ENCODE results near the gene FIBP.
A peak's percentile ranks its signal among the peaks of the same experiment; 100 is the strongest.

The FIBP gene

GRCh38 chr11:65888163-65888814, at the start of gene FIBP:
FIBP (minus strand) TSS chr11:65888471; CDS start chr11:65888418, 53 bp downstream.
- DNase-seq = peak; percentile 95

DNA sequence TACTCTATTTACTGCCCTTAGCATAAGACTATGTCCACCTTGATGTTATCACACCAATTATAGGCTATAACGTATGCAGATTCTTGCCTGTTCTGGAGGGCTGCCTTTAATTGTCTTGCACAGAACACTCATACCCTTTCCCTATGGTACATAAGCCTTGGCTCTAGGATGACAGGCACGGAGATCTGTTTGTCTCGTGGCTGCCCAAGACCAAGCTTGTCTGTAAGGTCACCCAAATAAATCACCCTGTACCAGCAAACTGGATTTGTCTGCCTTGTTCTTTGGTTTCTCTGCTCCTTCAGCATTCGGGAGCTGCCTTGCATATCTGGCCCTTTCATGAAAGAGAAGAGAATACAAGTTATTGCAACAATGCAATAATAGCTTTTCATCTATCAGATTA, 49.5 kb upstream of the FIBP start:
- DNase-seq = no peak

DNA sequence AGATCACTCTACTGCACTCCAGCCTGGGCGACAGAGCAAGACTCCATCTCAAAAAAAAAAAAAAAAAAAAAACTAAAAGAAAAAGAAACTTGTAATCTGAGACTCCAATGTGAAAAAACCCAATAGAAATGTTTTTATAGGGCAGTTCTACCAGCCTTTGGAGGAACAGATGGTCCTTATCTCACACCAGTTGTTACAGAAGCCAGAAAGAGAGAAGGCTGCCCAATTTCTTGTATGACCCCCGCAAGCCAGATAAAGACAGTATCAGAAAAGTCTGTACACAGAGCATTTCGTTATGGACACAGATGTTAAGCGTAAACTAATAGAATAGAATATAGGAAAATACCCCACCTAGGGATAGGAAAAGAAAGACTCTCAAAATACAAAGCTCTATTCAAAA, 45.7 kb upstream of the FIBP start:
- no peak for DNase-seq

GRCh38 chr11:65932558-65932919, 44.3 kb upstream of the FIBP start:
- no peak for DNase-seq

DNA sequence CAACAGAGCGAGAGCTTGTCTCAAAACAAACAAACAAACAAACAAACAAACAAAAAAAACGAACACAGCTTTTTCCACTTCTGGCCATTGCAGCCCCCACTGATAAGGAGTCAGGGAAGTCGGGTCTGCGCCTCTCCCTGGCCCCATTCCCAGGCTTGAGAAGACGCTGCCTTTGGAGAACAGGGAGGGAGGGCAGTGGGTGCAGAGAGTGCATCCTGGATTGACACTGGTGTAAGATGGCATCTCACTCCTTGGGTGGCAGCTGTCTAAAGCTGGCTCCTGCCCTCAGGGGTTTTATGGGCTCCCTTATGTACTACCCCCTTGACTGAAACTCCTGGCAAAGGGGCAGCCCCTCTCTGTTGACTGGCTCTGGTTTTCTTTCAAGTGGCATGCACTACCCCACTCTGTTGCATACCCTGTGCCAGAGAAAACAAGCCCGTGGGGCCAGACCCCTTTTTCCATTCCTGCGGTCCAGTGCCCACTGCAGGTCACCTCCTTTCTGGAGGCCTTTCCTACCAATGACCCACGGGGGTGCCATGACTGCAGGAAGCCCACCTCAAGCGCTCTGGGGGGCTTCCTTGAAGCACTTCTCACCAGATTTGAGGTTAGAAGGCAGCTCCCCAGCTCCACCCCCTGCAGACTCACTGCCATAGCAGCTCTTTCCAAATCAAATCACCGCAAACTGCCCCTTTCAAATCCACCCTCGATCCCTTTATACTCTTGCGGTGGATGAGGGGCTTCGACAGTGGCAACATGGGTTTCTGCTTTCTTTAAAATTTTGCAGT, 43.7 kb upstream of the FIBP start:
- DNase-seq = no peak

GRCh38 chr11:65928667-65929066, 40.4 kb upstream of the FIBP start:
- DNase-seq = no peak

DNA sequence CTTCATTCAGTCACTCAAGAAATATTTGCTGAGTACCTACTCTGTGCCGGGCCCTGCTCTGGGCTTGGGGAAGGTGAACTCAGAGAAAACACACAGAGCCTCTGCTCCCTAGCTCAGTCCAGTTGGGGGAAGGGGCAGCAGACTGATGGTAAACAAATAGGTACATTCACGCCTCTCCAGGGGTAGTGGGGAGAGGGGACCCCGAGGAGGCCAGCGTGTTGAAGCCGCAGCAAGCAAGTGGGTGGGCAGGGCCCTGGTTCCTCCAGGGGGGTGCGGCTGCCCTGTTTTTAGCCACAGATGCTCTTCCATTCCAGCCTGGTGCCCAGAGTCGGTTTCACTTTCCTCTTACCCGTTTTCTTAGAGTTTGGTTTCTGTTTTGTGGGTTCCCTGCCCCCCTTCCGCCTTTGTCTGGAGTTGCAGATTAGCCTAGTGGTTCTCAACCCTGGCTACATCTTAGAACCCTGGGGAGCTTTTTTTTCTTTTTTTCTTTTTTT, 39.7 kb upstream of the FIBP start:
- peak; percentile 72 for DNase-seq

GRCh38 chr11:65925397-65925796, 37.1 kb upstream of the FIBP start:
- no peak for DNase-seq

- no peak for DNase-seq
Measured at GRCh38 chr11:65922565-65922964, 34.3 kb upstream of the FIBP start.

DNA sequence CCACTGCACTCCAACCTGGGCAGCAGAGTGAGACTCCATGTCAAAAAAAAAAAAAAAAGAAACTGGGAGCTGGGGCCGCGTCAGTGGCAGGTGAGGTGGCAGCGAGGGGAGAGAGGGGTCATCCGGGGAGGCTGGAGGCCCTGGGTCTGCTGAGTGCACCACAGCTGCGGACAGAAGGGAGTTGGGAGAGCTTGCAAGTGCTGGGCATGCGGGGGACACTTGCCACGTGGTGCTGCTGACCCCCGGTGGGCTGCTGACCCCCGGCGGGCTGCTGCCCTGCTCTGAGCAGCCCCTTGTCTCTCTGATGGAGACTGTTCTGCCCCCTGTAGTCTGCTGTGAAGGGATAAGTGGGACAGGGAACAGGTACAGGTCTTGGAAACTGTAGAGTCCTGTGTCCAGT, 33.6 kb upstream of the FIBP start:
- no peak for DNase-seq

DNA sequence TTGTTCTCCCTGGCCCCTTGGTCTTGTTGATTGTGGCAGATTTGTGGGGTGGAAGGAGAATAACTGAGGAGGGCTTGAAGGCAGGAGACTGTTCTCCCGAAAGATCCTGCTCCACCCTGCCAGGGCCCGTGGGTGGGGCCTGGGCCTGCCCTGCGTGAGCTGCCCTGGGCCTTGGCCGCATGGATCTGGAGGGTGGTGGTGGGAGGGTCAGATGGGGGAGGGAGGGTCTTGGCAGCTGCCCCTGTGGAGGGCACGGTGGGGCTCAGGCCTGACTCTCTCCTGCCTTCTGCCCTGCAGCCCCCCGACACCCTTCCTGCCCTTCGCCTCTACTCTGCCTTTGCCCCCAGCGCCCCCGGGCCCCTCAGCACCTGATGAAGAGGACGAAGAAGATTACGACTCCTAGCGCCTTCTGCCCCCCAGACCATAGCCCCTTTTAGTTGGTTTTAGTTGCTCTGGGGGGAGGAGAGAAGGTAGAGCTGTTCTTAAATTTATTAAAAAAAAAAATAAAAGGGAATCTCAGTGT, 32.8 kb upstream of the FIBP start:
- DNase-seq = no peak

GRCh38 chr11:65920372-65920802, 32.1 kb upstream of the FIBP start:
- no peak for DNase-seq

DNA sequence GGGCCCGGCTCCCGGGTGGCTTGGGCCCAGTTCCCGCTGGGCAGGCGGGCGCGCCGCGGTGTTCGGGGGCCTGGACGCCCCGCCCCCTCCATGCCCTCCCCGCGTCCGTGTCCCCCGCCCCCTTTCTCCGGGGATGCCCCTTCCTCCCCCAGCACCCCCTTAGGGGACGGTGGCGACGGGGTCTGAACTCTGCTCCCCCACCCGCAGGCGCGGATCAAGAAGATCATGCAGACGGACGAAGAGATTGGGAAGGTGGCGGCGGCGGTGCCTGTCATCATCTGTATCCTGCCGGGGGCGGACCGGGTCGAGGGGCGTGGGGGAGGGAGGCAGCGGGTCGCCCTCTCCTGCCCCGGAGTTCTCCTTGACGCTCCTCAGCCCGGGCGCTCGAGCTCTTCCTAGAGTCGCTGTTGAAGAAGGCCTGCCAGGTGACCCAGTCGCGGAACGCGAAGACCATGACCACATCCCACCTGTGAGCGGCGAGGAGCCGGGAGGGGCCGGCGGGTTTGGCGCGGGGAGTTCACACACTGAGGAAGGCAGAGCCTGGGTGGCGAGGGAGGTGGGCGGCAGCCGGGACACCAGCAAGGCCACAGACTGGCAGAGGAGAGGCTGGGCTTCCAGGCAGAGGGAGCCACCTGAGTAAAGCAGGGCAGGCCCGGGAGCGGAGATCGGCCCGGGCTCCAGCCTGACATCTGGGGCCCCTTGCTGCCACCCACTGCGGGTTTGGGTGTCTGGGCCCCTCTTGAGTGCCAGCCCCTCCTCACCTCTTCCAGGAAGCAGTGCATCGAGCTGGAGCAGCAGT, 31.5 kb upstream of the FIBP start:
- peak; percentile 48 for DNase-seq

GRCh38 chr11:65919141-65919572, 30.9 kb upstream of the FIBP start, which contains the start of gene DRAP1:
DRAP1 (plus strand) TSS chr11:65919426; CDS start chr11:65919502, 76 bp downstream.
- peak; percentile 99 for DNase-seq

GRCh38 chr11:65918211-65919140, 30.2 kb upstream of the FIBP start, which contains the start of gene C11orf68:
C11orf68 (minus strand) TSS chr11:65919062; CDS start chr11:65919031, 31 bp downstream.
- no peak for DNase-seq

GRCh38 chr11:65917434-65918210, 29.4 kb upstream of the FIBP start:
- DNase-seq = no peak

DNA sequence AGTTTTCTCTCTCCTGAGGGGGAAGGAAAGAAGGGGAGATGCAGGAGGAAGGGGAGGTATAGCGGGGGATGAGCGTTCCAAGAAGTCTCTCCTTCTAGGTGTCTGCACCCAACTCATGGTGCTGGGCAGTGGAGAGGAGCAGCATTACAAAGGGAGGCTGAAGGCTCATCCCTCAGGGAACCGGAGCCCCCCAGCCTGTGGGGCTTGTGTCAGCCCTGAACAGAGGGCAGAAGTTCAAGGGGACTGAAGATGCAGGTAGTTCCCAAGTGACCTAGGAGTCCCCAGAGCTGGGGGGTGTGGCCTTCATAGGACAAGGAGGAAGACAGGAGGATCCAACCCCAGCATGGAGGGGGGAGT, 28.8 kb upstream of the FIBP start:
- no peak for DNase-seq

DNA sequence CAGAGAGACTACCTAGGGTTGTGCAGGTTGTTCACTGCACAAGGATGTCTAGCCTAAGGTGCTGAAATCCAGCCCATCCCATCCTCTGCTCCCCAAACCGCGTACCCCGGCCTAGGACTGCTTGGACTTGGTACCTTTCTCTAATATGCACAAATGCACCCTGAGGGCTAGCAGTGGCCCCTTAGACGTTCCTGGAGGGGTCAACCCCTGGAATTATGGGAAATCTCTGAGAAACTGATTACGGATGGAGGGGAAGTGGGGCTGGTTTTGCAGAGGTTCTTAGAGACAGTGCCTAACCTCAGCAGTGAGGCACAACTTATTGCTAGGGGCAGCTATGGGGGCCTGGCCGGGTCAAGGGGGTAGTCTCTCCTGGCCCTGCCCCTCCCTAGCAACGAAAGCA, 28.1 kb upstream of the FIBP start:
- DNase-seq = no peak

DNA sequence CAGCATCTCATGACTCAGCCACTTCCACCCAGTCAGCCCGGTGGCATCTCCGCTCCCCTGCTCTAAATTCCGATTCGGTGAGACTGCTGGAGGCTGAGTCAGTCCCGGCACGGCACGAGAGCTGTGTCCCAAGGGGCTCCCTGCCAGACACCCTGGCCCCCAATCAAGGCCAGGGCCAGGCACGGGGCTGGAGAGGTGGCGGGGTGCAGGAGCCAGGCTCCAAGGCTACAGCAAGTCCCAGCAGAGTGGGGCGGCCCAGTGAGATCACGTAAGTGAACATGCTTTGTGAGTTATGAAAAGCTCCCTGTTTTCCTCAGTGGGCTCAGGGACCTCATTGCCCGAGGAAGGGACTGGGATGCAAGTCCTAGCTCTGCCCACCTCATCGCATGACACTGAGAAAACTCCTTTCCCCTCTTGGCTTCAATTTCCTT, 27.6 kb upstream of the FIBP start:
- no peak for DNase-seq

- DNase-seq = no peak
Measured at GRCh38 chr11:65915101-65915820, 27.0 kb upstream of the FIBP start.
